Muscle layer of duodenum (tissue), 2 donors: ENCODE measurements around the gene TPBGL.
"Not testable (repeated sequence)": the region's sequence is repeated elsewhere in the genome, so short reads cannot be mapped to it uniquely, and the experiment has no call there.

Source experiments
- H3K27ac ChIP-seq: one replicate; pipeline ENCODE4 v1.7.0; 2013; ENCODE audit warnings: mild to moderate bottlenecking, low read length
- H3K27me3 ChIP-seq: one replicate; pipeline ENCODE4 v1.7.0; 2013; ENCODE audit warnings: low read depth, mild to moderate bottlenecking, control low read depth, low read length
- H3K36me3 ChIP-seq, 2 donors: one replicate each; pipeline ENCODE4 v1.7.0; 2013; ENCODE audit warnings: low read length in 2 of 2, control low read depth in 1 of 2, mild to moderate bottlenecking in 1 of 2; ENCODE audit not compliant: insufficient read depth in 2 of 2, control insufficient read depth in 1 of 2
- H3K4me1 ChIP-seq, 2 donors: one replicate each; pipeline ENCODE4 v1.7.0; 2013; ENCODE audit warnings: low read length in 2 of 2, mild to moderate bottlenecking in 2 of 2, control low read depth in 1 of 2, moderate library complexity in 1 of 2; ENCODE audit not compliant: insufficient read depth in 2 of 2, control insufficient read depth in 1 of 2
- H3K4me3 ChIP-seq, 2 donors: one replicate each; pipeline ENCODE4 v1.7.0; 2013; ENCODE audit warnings: low read length in 2 of 2, low read depth in 1 of 2, mild to moderate bottlenecking in 1 of 2
- H3K9me3 ChIP-seq, 2 donors: one replicate each; pipeline ENCODE4 v1.7.0; 2013; ENCODE audit warnings: low read length in 2 of 2, control low read depth in 1 of 2, mild to moderate bottlenecking in 1 of 2; ENCODE audit not compliant: control insufficient read depth in 1 of 2
- donor health status: healthy.

TPBGL gene

GRCh38 chr11:75267171-75267970, 26.8 kb downstream of the TPBGL start:
- Histone ChIP-seq H3K27ac (no peak overlapping the region), H3K9me3 (no peaks in the 10 kb centered on the region), H3K4me3 (no peak overlapping the region), H3K27me3 (no peaks in the 10 kb centered on the region), H3K36me3 (peaks cover 22 to 48% of the 10 kb centered on the region in 2 donors), H3K4me1 (peaks cover 0 to 8% of the 10 kb centered on the region in 2 donors)

- peaks cover 34 to 62% of the 10 kb centered on the region in 2 donors for H3K36me3 ChIP-seq
- no peaks in the 10 kb centered on the region for H3K4me1 ChIP-seq
- no peak overlapping the region for H3K27ac ChIP-seq
- no peak overlapping the region for H3K4me3 ChIP-seq
- H3K27me3 ChIP-seq = no peaks in the 10 kb centered on the region
- H3K9me3 ChIP-seq = no peaks in the 10 kb centered on the region
Observed at GRCh38 chr11:75268626-75269366, 28.2 kb downstream of the TPBGL start.

- peaks cover 40 to 66% of the 10 kb centered on the region in 2 donors for H3K36me3 ChIP-seq
Observed at GRCh38 chr11:75269367-75269660, 28.7 kb downstream of the TPBGL start.

GRCh38 chr11:75269896-75270295, 29.3 kb downstream of the TPBGL start:
- Histone ChIP-seq H3K27me3 (no peaks in the 10 kb centered on the region), H3K36me3 (peaks cover 40 to 67% of the 10 kb centered on the region in 2 donors), H3K4me1 (no peaks in the 10 kb centered on the region), H3K4me3 (no peak overlapping the region), H3K9me3 (no peaks in the 10 kb centered on the region), H3K27ac (no peak overlapping the region)

More at GRCh38 chr11:75269367-75269660, 28.7 kb downstream of the TPBGL start:
- no peaks in the 10 kb centered on the region for H3K27me3 ChIP-seq
- H3K27ac ChIP-seq = no peak overlapping the region
- H3K4me3 ChIP-seq = no peak overlapping the region
- no peaks in the 10 kb centered on the region for H3K9me3 ChIP-seq
- H3K4me1 ChIP-seq = no peaks in the 10 kb centered on the region

GRCh38 chr11:75270896-75271418, 30.4 kb downstream of the TPBGL start:
- no peak overlapping the region for H3K27ac ChIP-seq
- peaks cover 0 to 6% of the 10 kb centered on the region in 2 donors for H3K4me1 ChIP-seq
- no peaks in the 10 kb centered on the region for H3K9me3 ChIP-seq
- H3K27me3 ChIP-seq = no peaks in the 10 kb centered on the region
- peaks cover 40 to 60% of the 10 kb centered on the region in 2 donors for H3K36me3 ChIP-seq
- no peak overlapping the region for H3K4me3 ChIP-seq

GRCh38 chr11:75271730-75272129, 31.2 kb downstream of the TPBGL start:
- Histone ChIP-seq H3K36me3 (peaks cover 38 to 61% of the 10 kb centered on the region in 2 donors), H3K27ac (no peak overlapping the region), H3K4me1 (peaks cover 0 to 12% of the 10 kb centered on the region in 2 donors), H3K4me3 (no peak overlapping the region), H3K9me3 (no peaks in the 10 kb centered on the region), H3K27me3 (no peaks in the 10 kb centered on the region)

- Histone ChIP-seq H3K4me3 (no peak overlapping the region), H3K36me3 (peaks cover 43 to 62% of the 10 kb centered on the region in 2 donors), H3K27ac (no peak overlapping the region), H3K4me1 (peaks cover 0 to 13% of the 10 kb centered on the region in 2 donors), H3K27me3 (no peaks in the 10 kb centered on the region), H3K9me3 (no peaks in the 10 kb centered on the region)
Observed at GRCh38 chr11:75272391-75272790, 31.8 kb downstream of the TPBGL start.

GRCh38 chr11:75272821-75273301, 32.3 kb downstream of the TPBGL start:
- Histone ChIP-seq H3K4me3 (no peak overlapping the region), H3K9me3 (no peaks in the 10 kb centered on the region), H3K27ac (no peak overlapping the region), H3K4me1 (peaks cover 0 to 13% of the 10 kb centered on the region in 2 donors), H3K27me3 (no peaks in the 10 kb centered on the region), H3K36me3 (peaks cover 48 to 66% of the 10 kb centered on the region in 2 donors)

GRCh38 chr11:75273411-75274391, 33.1 kb downstream of the TPBGL start:
- Histone ChIP-seq H3K4me1 (peaks cover 0 to 13% of the 10 kb centered on the region in 2 donors), H3K27me3 (no peaks in the 10 kb centered on the region), H3K27ac (no peak overlapping the region), H3K36me3 (peaks cover 56 to 69% of the 10 kb centered on the region in 2 donors), H3K9me3 (no peaks in the 10 kb centered on the region), H3K4me3 (no peak overlapping the region)

GRCh38 chr11:75274716-75275115, 34.1 kb downstream of the TPBGL start:
- H3K4me1 ChIP-seq = peaks cover under 1 to 13% of the 10 kb centered on the region in 2 donors
- peaks cover 57 to 64% of the 10 kb centered on the region in 2 donors for H3K36me3 ChIP-seq
- not testable (repeated sequence) for H3K27me3 ChIP-seq, H3K27ac ChIP-seq, H3K9me3 ChIP-seq, H3K4me3 ChIP-seq
